Activated CD4-positive, alpha-beta T cell treated with anti-CD3 and anti-CD28 coated beads for 1 hour (primary cell): ENCODE measurements around the gene ASB13.
A peak's percentile ranks its signal among the peaks of the same experiment; 100 is the strongest.

Source experiments
- DNase-seq: peaks from one replicate; pipeline ENCODE4 v3.0.0-alpha.2; 2020

Gene ASB13

DNA sequence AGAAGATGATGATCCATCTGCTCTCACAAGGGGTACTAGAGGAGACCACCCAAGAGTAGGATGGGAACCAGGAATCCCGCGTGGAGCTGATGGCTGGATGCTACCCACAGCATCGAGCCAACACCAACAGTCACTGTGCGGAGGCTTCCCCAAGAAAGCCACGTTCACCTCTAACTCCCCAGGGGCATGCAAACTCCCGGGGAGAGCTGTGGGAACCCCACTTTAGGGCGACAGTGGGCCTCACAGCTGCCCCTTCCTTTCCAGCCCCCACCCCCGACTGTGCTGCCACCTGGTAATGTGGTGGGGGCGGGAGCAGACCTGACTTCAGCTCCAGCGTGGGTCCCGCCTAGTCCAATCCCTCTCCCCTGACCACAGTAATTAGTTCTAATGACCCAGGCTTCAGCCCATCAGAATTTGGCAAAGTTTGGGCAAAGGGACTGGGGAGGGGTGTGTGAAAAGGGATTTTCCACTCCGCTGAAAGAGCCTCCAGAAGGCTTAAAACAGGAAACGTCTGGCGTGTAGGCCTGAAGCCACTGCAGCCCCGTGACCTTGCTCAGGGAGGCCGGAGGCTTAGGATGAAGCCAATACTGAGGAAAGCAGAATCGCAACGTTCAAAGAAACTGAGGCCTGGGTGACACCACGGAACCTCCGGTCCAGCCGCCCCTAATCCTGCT, 20.3 kb downstream of the ASB13 start:
- no peak for DNase-seq

DNA sequence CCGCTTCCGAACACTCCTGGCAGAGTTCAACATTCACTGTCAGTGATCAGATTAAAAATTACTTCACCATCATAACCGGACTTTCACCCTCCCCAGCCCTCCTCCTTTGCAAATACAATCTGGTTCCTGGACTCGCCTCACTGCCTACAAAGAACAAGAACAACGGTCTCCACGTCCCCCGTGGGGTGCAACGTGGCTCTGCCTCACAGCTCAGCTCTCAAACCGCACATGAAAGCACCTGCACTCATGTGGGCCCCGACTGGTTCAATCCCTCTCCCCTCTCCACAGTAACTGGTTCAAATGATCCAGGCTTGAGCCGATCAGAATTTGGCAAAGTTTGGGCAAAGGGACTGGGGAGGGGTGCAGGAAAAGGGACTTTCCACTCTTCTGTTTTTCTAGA, 21.0 kb downstream of the ASB13 start:
- no peak for DNase-seq

GRCh38 chr10:5644930-5645329, 21.5 kb downstream of the ASB13 start:
- DNase-seq, result no peak

DNA sequence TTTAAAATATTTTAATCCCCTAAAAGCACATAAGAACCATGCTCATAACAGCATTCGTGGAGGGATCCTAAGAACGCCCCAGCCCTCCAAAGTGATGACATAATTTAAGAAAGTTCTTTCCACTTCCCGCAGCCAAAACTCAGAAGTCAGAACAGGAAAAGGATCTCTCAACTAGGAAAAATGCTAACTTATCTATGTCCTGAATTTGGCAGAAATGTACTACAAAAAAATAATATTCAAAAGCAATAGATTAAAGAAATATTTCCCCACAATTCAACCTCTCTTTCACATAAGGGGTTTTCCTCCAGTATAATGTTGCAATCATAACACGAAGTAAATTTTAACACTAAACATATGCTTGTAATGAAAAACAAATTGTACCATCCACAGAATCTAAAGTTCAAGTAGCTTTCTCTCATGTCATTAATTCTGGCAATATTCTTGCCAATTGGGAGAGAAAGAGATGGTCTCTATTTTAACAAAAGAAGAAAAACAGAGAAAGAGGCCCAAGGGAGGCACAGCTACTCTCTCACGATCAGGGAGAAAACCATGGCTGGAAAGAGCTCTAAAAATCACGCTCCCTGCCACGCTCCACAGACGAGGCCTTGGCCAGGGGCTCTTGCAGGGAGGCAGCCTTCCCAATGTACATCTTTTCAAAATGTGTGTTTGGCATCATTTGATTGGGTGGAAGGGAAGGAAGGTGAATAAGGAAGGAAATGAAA, 22.9 kb downstream of the ASB13 start:
- DNase-seq, result no peak

- DNase-seq, result no peak
These were observed 24.9 kb downstream of the ASB13 start for GRCh38 chr10:5641501-5641900.

DNA sequence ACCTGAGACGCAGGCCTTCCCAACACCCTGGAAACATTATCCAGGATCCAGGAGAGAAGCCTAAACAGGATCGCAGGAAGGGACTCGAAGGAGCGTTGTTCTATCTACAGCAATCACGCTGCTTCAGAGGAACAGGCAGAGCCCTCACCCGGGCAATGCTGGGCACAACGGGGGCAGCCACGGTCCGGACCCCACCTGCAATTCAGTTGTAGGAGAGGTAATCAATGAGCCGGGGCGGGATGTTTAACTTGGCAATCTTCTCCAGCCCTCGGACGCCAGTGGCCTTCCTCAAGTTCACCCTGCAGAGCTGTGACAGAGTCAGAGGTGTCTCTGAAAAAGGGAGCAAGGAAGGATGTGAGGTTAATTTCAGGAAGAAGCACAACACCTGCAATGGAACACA, 25.9 kb downstream of the ASB13 start:
- DNase-seq, result no peak

DNA sequence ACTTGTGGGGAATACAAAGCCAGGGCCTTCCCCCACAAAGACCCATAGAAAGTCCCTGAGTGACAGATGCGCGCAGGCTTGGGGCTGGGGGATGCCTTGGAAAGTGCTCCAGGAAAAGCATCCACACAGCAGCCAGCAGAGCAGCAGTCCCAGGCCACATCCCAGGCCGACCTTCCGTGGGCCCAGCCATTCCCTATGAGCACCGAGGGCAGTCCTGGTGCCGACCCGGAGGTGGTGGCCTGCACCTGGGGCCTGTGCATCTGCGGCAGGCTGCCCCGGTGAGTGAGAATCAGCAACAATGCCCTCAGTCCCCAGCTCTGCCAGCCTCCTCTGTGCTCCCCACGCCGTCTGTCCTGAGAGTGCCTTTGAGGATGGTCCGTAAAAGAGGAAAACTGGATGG, 26.4 kb downstream of the ASB13 start:
- no peak for DNase-seq

DNA sequence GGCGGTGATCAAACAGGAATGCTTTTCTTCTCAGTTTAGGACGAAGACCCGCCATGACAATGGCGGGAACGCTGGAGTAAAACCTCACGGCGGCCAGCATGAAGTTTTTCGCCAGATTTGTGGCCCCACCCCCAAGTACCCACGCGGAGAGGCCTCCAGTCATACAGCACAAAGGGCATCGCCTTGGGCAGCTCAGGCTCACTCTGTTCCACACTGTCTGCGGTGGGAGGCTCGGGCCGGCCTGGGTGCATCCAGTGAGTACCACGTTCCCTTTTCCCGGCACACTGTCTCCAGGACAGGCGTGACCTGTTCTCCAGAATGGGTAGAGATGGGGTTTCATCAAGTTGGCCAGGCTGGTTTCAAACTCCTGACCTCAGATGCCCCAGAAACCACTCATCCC, 27.3 kb downstream of the ASB13 start:
- no peak for DNase-seq

- no peak for DNase-seq
These were observed 27.9 kb downstream of the ASB13 start for GRCh38 chr10:5638494-5638893.

- no peak for DNase-seq
These were observed 31.5 kb downstream of the ASB13 start for GRCh38 chr10:5634918-5635317.

DNA sequence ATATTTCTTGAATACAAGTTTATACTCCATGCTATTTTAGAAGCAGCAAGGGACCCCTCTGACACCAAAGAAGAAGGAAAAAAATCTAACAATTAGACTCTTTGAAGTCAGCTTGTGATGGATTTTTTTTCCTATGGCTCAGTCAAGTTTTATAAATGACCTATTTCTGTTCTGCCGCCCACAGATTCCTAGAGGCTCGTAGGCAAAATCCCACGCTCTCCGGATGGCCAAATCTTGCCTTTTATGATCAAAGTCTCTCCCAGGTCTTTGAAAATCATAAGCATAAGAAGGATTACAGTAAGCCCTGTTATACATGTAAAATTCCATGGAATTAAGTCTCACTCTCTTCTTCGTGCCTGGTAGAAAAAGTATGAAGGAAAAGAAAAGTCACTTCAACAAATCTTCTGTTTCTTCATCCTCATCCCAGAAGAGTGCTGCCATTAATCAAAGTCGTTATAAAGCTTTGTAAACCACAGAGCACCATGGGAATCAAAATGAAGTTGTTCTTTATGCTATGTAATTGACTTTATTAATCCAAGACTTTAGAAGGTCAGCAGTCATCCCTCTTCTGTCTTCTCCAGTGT, 33.1 kb downstream of the ASB13 start:
- DNase-seq, result no peak

GRCh38 chr10:5632446-5632845, 33.9 kb downstream of the ASB13 start:
- no peak for DNase-seq

GRCh38 chr10:5631936-5632335, 34.5 kb downstream of the ASB13 start:
- no peak for DNase-seq

GRCh38 chr10:5630112-5630436, 36.3 kb downstream of the ASB13 start:
- DNase-seq, result no peak

DNA sequence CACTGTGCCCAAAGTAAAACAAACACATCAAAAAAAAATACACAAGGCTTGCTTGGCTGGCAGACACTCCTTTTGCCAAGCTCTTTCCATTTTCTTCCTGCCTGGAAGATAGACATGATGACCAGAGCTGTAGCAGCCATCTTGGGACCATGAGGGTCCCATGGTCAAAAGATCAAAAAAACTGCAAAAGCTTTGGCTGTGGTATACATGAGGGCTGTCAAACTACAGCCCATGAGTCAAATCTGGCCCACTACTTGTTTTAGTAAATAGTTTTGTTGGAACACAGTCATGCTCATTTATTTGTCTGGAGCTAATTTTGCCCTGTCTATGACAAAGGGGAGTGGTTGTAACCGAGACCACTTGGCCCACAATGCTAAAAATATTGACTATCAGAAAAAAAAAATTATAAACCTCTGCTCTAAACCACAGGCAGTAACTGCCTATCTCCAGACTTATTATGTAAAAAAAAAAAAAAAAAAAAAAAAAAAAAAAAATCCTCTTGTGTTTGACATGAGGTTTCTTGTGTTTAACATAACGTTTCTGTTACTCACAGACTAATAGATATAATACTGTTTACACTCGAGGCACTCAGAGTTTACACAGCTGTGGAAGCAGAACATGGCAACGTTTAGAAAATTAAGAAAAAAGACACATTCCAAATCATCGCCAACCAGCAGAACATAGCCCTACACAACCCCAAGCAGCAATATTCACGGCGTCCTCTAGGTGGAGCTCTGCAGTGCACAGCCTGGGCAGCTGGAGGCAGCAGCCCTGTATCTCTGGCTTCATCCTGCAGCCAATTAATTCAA, 36.9 kb downstream of the ASB13 start:
- peak; percentile 70 for DNase-seq

GRCh38 chr10:5628451-5629302, 37.7 kb downstream of the ASB13 start:
- DNase-seq, result no peak

DNA sequence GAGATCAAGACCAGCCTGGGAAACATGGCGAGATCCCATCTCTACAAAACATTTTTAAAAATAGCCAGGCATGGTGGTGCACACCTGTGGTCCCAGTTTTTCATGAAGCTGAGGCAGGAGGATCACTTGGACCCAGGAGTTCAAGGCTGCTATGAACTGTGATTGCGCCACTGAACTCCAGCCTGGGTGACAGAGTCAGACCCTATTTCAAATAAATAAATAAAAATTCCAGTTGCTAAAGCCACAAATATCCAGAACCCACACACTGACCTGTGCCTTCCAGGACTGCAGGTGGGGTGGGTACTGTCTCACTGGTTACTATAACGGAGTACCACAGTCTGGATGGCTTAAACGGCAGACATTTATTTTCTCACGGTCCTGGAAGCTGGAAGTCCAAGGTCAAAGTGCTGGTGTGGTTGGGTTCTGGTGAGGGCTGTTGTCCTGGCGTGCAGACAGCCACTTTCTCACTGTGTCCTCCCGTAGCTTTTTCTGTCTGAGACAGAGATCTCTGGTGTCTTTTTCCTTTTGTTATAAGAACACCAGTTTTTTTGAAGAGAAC, 38.8 kb downstream of the ASB13 start:
- no peak for DNase-seq

- DNase-seq, result no peak
These were observed 40.2 kb downstream of the ASB13 start for GRCh38 chr10:5625992-5626777.

DNA sequence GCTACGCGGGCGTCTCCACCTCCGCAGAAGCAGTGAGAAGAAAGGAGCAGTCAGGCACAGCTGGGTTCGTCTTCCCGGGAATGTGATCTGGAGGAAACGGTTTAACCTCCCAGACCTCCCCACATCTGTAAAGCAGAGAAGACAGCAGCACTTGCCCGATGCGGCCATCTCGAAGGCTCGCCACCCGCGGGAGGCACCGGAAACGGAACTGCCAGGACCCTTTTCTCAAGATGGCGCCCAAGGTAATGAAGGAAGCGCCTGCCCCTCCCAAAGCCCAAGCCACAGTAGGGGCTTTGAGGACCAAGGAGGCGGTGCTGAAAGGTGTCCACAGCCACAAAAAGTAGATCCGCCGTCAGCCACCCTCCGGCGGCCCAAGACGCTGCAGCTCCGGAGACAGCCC, 41.7 kb downstream of the ASB13 start:
- no peak for DNase-seq

DNA sequence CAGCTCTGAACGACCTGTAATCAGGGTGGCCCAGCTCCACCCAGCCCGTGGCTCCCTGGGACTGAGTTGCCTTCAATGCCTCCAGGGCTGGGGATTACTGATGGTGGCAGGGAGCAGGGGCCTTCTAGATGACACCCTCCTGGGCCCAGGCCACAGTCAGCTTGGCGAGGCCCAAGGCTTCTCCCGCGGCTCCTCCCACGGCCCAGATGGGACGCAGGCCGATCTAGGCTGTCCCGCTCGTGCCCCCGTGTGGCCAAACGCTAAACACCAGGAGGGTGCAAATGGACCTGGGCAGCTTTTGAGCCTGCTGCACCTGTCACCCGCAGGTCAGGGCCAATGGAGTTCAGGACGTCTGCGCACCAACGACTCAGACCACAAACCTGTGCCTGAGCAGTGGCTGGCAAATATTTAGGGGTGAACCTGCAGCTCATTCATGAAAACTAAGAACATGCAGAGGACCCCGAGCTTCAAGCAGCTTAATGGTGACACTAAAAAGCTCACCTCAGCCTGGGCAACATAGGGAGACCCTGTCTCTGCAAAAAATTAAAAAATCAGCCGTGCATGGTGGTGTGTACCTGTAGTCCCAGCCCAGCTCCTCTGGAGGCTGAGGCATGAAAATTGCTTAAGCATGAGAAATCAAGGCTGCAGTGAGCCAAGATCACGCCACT, 43.2 kb downstream of the ASB13 start:
- peak; percentile 70 for DNase-seq
